Activated naive CD4-positive, alpha-beta T cell treated with anti-CD3 and anti-CD28 coated beads for 36 hours (primary cell): ENCODE measurements around the gene ANKMY1. TPM values are rescaled to one million over a fixed set of nuclear protein-coding genes. Genes with fewer than 3 reads are reported as not detected.
"Not testable (repeated sequence)": the region's sequence is repeated elsewhere in the genome, so short reads cannot be mapped to it uniquely, and the experiment has no call there.

ENCODE experiments used
- CTCF ChIA-PET: fragments of 350-600 bp; sonication (Branson Sonifier 250); formaldehyde crosslinking; loops from one replicate; lab custom pipeline; 2021; ENCODE audit warnings: antibody characterized with exemption; lab: Charles Lee
- DNase-seq: peaks from one replicate; pipeline ENCODE4 v3.0.0-alpha.2; 2020
- H3K27ac Mint-ChIP-seq: one replicate; pipeline ENCODE4 v1.8.0; 2021; ENCODE audit warnings: mild to moderate bottlenecking, mixed read lengths
- H3K27me3 Mint-ChIP-seq: one replicate; pipeline ENCODE4 v1.8.0; 2021; ENCODE audit warnings: low read depth, mixed read lengths
- H3K36me3 Mint-ChIP-seq: one replicate; pipeline ENCODE4 v1.8.0; 2021; ENCODE audit warnings: low read depth, mixed read lengths
- H3K4me1 Mint-ChIP-seq: one replicate; pipeline ENCODE4 v1.8.0; 2021; ENCODE audit warnings: low read depth, mixed read lengths
- H3K4me3 Mint-ChIP-seq: one replicate; pipeline ENCODE4 v1.8.0; 2021; ENCODE audit warnings: mild to moderate bottlenecking, moderate library complexity, mixed read lengths
- H3K9me3 Mint-ChIP-seq: one replicate; pipeline ENCODE4 v1.8.0; 2021; ENCODE audit warnings: mixed read lengths
- intact Hi-C: fragments of 100-400 bp; cut with micrococcal nuclease; formaldehyde crosslinking; loops from one replicate; pipeline ENCODE4 v1.15.1; 2023
- total RNA-seq, 2 experiments: library from RNA; stranded (reverse); gene quantifications; one replicate each; pipeline ENCODE4 v1.2.3, GENCODE V29; 2021

ANKMY1 gene
- total RNA-seq, 2 experiments from 2014 or later, result 17.0 to 17.4 TPM

DNA sequence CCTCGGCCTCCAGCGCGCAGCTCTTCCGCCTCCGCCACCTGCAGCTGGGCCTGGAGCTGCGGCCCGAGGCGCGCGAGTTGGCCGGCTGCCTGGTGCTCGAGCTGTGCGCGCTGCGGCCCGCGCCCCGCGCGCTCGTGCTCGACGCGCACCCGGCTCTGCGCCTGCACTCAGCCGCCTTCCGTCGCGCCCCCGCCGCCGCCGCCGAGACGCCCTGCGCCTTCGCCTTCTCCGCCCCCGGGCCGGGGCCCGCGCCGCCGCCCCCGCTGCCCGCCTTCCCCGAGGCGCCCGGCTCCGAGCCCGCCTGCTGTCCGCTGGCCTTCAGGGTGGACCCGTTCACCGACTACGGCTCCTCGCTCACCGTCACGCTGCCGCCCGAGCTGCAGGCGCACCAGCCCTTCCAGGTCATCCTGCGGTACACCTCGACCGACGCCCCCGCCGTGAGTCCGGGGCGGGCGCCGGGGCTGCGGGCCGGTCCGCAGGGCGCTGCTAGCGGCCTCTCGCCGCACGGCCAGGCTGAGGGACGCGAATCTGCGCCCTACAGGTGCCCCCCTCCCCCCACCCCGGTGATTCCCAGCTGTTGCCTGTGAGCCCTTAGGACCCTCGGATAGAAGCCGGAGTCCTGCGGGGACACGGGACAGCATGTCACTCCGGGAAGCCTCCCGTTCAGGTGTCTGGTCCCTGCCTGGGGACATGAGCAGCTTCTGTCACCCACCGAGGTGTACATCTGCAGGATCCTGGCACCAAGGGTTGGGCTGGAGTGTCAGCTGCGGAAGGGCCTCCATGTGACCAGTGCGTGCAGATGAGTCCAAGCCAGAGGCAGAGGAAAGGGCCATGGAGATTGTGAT is 11.1 kb upstream of the ANKMY1 start:
- Mint-ChIP-seq H3K36me3 (peaks cover 11% of the 10 kb centered on the region), H3K4me3 (peak overlapping the region; percentile 79), H3K27me3 (no peaks in the 10 kb centered on the region), H3K4me1 (peaks cover 43% of the 10 kb centered on the region), H3K9me3 (no peaks in the 10 kb centered on the region), H3K27ac (peak overlapping the region; percentile 81)
- intact Hi-C loops, result loop anchor here (1.0 to 10.0 kb wide), 7 partner anchors 9 to 1316 kb away; partner anchors contain the start of genes ATG4B, DUSP28, FARP2 and GPC1
- DNase-seq, result peak; percentile 39
- CTCF ChIA-PET, result interaction anchor here (0.6 to 1.5 kb wide), 6 partner anchors 11 to 55 kb away, joined by 3 to 7 read pairs (median 4); partner anchors contain the start of gene CAPN10

DNA sequence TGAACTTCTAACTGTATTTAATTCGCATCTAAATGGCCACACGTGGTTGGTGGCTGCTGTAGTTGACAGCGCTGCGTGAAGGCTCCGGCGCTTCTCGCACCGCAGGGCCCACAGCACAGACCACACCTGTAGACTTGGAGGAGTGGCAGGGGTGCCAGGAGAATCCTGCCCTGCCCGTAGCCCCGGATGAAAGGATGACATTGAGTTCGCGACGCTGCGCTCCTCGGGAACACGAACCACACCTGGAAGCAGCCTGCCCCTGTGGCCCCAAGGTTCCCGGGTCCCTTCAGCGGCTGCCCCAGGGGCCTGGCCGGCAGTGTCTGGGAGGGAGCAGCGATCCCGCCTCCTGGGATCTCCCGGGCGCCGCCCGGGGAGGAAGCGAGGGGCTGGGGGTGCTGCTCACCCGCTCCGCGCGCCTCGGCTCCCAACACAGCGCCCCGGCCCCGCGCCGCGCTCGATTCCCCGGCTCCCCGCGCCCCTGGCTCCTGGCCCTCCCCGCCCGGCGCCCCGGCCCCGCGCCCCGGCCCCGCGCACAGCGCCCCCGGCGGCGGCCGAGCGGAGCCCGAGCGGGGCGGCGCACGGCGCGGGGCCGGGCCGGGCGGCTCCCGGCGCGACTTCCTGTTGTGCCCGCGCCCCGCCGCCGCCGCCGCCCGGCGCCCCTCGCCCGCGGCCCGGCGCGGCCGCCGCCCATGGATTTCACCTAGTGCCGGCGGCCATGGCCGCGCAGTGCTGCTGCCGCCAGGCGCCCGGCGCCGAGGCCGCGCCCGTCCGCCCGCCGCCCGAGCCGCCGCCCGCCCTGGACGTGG is 10.3 kb upstream of the ANKMY1 start, which contains the start of gene RNPEPL1:
Gene RNPEPL1 (plus strand): TSS at position 613 of the 806 bp plus-strand sequence. CDS start 103 bp downstream, at position 716.
- H3K4me1 Mint-ChIP-seq, result peaks cover 51% of the 10 kb centered on the region
- DNase-seq, result peak; percentile 53

DNA sequence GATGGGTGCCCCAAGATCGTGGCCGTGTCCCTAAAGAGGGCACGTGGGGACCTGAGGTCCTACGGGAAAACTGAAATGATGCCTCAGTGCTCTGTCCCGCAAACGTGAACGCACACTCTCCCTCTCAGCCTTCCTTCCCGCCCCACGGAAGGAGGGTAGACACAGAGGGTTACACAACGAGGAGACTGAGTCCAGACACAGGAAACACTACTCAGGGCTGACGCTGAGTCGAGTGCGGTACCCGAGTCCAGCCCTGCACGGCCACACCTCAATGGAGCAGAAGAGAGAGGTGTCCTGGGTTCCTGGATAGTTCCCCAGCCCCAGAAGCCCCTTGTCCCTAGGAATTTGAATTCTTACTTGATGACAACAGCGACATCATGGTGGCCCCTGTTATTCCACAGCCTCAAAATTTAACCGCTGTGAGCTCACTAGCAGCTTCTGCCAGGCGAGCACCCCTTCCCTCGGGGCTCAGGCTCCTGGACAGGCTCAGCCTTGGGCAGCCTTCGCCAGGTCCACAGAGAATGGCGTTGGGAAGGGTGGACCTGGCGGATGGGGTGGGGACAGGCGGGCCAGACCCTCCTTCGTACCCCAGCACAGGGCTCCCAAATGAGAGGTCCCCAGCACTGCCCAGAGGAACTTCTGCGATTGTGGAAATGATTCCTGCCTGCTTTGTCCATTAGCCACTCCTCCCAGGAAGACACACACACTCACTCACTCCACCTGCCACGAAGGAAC is 9.5 kb upstream of the ANKMY1 start:
- CTCF ChIA-PET, result interaction anchor here (2.0 to 2.3 kb wide), 2 partner anchors 15 to 20 kb away, joined by 6 to 24 read pairs; partner anchors contain the start of gene CAPN10
- no peaks in the 10 kb centered on the region for H3K27me3 Mint-ChIP-seq
- intact Hi-C loops, result loop anchor here (1.0 to 10.0 kb wide), 7 partner anchors 12 to 1317 kb away; partner anchors contain the start of genes ATG4B, FARP2, GPC1 and ING5
- H3K36me3 Mint-ChIP-seq, result peaks cover 22% of the 10 kb centered on the region
- no peaks in the 10 kb centered on the region for H3K9me3 Mint-ChIP-seq
- peak overlapping the region; percentile 92 for H3K4me3 Mint-ChIP-seq
- DNase-seq, result peak; percentile 49
- peaks cover 59% of the 10 kb centered on the region for H3K4me1 Mint-ChIP-seq
- peak overlapping the region; percentile 93 for H3K27ac Mint-ChIP-seq

More for the DNA sequence above, 10.3 kb upstream of the ANKMY1 start, which contains the start of gene RNPEPL1:
- peaks cover 16% of the 10 kb centered on the region for H3K36me3 Mint-ChIP-seq
- no peaks in the 10 kb centered on the region for H3K27me3 Mint-ChIP-seq
- H3K4me3 Mint-ChIP-seq, result peak within 1 kb of the TSS; percentile 92
- CTCF ChIA-PET, result interaction anchor here (1.2 to 1.5 kb wide), 5 partner anchors 12 to 54 kb away, joined by 3 to 7 read pairs (median 4); partner anchors contain the start of gene CAPN10
- intact Hi-C loops, result loop anchor here (1.0 to 10.0 kb wide), 8 partner anchors 8 to 1317 kb away; partner anchors contain the start of genes ATG4B, DUSP28, FARP2 and GPC1
- H3K27ac Mint-ChIP-seq, result peak within 1 kb of the TSS; percentile 93
- H3K9me3 Mint-ChIP-seq, result no peaks in the 10 kb centered on the region

DNA sequence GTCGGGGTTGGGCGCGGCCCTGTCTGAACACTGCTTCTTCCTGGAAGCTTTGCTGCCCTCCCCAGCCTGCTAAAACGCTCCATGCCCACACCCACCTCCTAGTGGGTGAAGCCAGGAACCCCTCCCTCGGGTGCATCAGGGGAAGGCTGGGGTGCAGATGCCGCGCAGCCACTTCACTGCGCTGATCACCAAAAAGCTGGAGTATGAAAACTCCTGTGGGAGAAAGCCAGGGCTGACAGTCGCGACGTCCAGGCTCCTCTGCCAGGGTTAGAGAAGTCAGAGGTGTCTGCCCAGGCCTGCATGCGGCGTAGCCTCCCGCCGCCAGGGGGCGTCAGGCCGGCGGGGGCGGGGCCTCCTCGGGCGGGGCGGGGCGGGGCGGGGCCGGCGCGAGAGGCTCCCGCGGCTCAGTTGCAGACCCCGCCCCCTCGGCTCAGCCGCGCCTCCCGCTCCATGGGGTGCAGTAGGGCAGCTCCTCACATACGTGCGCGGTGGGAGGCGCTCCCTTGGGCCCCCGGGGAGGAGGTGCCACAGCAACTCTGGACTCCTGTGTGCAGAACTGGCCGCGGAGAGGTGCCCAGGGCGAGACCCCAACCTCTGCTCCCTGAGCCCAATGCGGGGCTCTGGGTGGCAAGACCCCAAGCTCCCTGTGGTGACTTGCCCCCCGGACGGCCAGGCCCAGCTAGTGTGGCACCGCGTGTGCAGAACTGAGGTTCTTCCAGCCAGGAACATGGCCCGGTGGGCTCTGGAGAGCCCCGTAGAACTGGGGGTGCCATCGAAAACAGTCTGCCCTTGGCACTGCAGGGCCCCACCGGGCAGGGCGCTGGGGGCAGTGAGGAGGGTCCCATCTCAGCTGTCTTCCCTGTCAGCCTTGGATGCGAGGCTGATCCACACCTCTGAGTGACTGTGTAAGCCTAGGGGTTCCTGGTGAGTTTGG is 8.7 kb upstream of the ANKMY1 start:
- intact Hi-C loops, result loop anchor here (1.0 to 10.0 kb wide), 12 partner anchors 13 to 1318 kb away; partner anchors contain the start of genes ATG4B, CAPN10, FARP2 and GPC1
- peak; percentile 96 for DNase-seq
- CTCF ChIA-PET, result interaction anchor here (0.6 to 2.6 kb wide), 10 partner anchors 7 to 585 kb away, joined by 3 to 24 read pairs (median 4); partner anchors contain the start of gene CAPN10
- H3K27ac Mint-ChIP-seq, result peak overlapping the region; percentile 99
- H3K4me1 Mint-ChIP-seq, result peaks cover 66% of the 10 kb centered on the region
- no peaks in the 10 kb centered on the region for H3K27me3 Mint-ChIP-seq
- H3K4me3 Mint-ChIP-seq, result peak overlapping the region; percentile 92
- H3K9me3 Mint-ChIP-seq, result no peaks in the 10 kb centered on the region
- peaks cover 25% of the 10 kb centered on the region for H3K36me3 Mint-ChIP-seq

DNA sequence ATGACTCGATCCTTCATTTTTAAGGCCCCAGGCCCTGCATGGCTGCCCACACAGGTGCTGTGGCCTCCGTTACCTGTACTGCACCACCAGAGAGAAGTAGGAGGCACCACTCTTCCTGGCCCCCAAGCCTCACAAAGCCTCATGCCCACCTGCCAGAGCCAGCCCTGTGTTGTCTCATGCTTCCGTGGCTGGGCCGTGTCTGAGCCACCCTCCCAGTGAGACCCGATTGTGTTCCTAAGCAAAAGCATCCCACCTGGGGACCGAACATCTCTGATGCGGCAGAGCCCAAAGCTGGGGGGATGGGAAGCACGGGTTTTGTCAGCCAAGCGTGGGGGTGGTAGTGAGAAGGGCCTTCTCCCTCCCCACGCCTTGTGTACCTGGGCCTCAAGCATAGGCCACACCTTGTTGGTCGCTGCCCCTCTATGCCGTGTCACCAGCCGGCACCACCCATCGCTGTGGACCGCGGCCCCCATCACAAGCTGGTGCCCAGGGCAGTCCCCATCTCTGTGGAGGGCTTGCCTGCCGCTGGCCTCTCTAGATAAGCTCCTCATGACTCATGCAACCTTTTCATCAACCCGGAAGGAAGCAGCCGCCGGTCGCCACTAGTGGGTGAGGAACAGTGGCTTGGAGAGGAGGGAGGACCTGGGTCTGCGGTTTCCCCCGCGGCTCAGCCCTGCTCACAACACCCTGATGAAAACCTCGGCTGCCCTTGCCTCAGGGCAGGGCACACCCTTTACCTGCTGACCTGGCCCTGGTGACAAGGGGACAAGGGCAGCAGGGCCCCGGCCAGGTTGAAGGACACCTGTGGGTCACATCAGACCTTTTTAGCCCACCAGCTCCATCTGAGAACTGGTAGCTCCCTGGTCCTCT is 7.8 kb upstream of the ANKMY1 start:
- Mint-ChIP-seq H3K36me3 (peaks cover 26% of the 10 kb centered on the region), H3K9me3 (no peaks in the 10 kb centered on the region), H3K27me3 (no peaks in the 10 kb centered on the region), H3K4me1 (peaks cover 59% of the 10 kb centered on the region), H3K27ac (peak overlapping the region; percentile 99), H3K4me3 (peak overlapping the region; percentile 92)
- intact Hi-C loops, result loop anchor here (1.0 to 10.0 kb wide), 12 partner anchors 21 to 1319 kb away; partner anchors contain the start of genes ATG4B, CAPN10, FARP2 and GPC1
- DNase-seq, result peak; percentile 94
- CTCF ChIA-PET, result interaction anchor here (0.6 to 2.6 kb wide), 12 partner anchors 8 to 586 kb away, joined by 3 to 24 read pairs (median 3); partner anchors contain the start of gene CAPN10

DNA sequence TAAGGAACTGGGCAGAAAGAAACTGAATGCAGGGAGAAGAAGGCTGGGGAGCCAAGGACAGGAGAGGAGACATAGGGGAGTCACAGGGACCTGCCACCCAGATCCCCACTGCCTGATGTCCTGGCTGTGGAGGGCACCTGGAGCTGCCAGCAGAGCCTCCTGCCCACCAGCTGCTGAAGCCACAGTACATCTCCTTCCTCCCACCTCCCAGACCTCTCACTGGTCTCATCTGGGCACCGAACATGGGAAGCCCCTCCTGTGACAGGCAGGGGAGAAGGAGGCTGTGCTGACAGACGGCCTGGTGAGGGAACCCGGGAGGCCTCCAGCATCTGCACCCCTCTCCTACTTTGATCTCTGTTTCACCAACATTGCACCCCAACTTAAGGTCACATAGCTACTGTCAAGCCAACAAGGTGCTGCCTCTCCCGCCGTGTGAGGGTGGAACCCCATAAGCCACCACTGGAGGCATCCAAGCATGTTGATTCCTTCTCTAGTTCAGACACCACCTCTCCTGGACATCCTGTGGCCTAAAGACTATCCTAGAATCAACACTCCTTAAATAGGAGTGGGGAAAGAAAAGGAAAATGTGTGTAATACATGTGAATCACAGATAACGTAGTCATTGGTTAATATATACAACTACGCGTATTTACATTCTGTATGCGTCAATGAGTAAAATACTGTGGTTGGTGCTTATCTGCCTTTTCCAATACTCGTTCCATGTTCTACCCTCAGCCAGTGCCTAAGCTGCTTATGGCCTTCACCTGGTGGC is 7.0 kb upstream of the ANKMY1 start:
- H3K36me3 Mint-ChIP-seq, result peaks cover 26% of the 10 kb centered on the region
- H3K4me3 Mint-ChIP-seq, result peak overlapping the region; percentile 92
- no peaks in the 10 kb centered on the region for H3K27me3 Mint-ChIP-seq
- CTCF ChIA-PET, result interaction anchor here (0.9 to 2.6 kb wide), 6 partner anchors 9 to 176 kb away, joined by 3 to 21 read pairs (median 4); partner anchors contain the start of gene CAPN10
- peaks cover 51% of the 10 kb centered on the region for H3K4me1 Mint-ChIP-seq
- H3K9me3 Mint-ChIP-seq, result no peaks in the 10 kb centered on the region
- intact Hi-C loops, result loop anchor here (1.0 to 10.0 kb wide), 8 partner anchors 50 to 1320 kb away; partner anchors contain the start of genes ATG4B, FARP2, GPC1 and ING5
- peak; percentile 67 for DNase-seq
- peak overlapping the region; percentile 99 for H3K27ac Mint-ChIP-seq

DNA sequence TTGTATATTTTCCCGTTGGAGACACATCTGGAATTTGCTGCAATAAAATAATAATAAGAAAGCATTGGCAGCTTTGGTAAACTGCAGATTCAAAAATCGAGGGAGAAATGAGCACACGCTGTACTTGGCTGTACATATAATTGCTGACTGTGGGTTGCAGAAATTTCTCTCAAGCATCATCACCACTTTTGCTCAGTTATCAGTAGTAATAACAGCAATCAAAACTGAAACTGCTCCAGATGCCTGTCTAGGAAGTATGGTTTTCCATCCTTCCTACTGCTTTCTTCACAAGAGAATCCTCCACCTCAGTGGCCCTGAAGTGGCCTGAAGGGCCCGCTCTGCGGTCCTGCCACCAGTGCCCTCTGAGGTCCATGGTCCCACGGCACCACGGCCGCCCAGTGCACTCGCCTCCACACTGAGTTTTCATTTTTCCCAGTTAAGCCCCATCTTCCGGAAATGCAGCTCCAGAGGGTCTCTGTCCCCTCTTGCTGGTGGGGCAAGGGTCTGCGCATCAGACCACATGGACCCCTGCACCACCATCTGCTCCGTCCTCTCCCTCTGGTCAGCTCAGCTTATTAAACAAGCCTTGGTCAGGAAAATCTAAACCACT is 6.3 kb upstream of the ANKMY1 start:
- Mint-ChIP-seq H3K4me3 (peak overlapping the region; percentile 92), H3K27me3 (no peaks in the 10 kb centered on the region), H3K27ac (peak overlapping the region; percentile 99), H3K9me3 (no peaks in the 10 kb centered on the region), H3K36me3 (peaks cover 29% of the 10 kb centered on the region), H3K4me1 (peaks cover 52% of the 10 kb centered on the region)
- CTCF ChIA-PET, result interaction anchor here (0.5 to 2.6 kb wide), 6 partner anchors 16 to 1124 kb away, joined by 3 to 21 read pairs (median 4); partner anchors contain the start of gene CAPN10
- no peak for DNase-seq
- intact Hi-C loops, result loop anchor here (5.0 to 10.0 kb wide), 3 partner anchors 538 to 1321 kb away; partner anchors contain the start of genes ATG4B, MTERF4 and THAP4

DNA sequence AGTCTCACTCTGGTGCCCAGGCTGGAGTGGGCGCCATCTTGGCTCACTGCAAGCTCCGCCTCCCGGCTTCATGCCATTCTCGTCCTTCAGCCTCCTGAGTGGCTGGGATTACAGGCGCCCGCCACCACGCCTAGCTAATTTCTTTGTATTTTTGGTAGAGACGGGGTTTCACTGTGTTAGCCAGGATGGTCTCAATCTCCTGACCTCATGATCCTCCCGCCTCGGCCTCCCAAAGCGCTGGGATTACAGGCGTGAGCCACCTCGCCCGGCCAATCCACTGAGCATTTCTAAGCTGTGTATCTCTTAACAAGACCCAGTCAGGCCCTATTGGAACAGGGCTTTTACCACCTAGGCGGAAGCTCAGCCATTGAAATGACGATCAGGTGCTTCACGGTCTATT is 5.4 kb upstream of the ANKMY1 start:
- CTCF ChIA-PET, result interaction anchor here (0.7 to 1.8 kb wide), 3 partner anchors 23 to 59 kb away, joined by 3 to 6 read pairs (median 4); partner anchors contain the start of gene CAPN10
- Mint-ChIP-seq H3K4me1 (peaks cover 60% of the 10 kb centered on the region), H3K36me3 (peaks cover 33% of the 10 kb centered on the region), H3K27ac (peak overlapping the region; percentile 99)
- H3K4me3 Mint-ChIP-seq, DNase-seq, H3K9me3 Mint-ChIP-seq, H3K27me3 Mint-ChIP-seq: not testable (repeated sequence)
- intact Hi-C loops, result loop anchor here (5.0 to 10.0 kb wide), 3 partner anchors 539 to 1322 kb away; partner anchors contain the start of genes ATG4B, MTERF4 and THAP4
